Ascending aorta (tissue), 2 donors: ENCODE results near the gene MOB3B. TPM values are rescaled to one million over a fixed set of nuclear protein-coding genes. Genes with fewer than 3 reads are reported as not detected.

ENCODE experiments used
- DNase-seq, 2 donors: peaks; one replicate each; pipeline ENCODE4 v3.0.0-alpha.2; 2019; ENCODE audit warnings: low spot score in 2 of 2
- H3K27ac ChIP-seq, 2 donors: fragments of 200-600 bp; sonication (generic); one replicate each; pipeline ENCODE4 v1.5.1; 2016 to 2017; ENCODE audit warnings: mild to moderate bottlenecking in 1 of 2
- H3K27me3 ChIP-seq: fragments of 200-600 bp; sonication (generic); one replicate; pipeline ENCODE4 v1.5.1; 2017
- H3K36me3 ChIP-seq, 2 donors: fragments of 200-600 bp; sonication (generic); one replicate each; pipeline ENCODE4 v1.5.1; 2016
- H3K4me1 ChIP-seq, 2 donors: fragments of 200-600 bp; sonication (generic); one replicate each; pipeline ENCODE4 v1.5.1; 2016 to 2017; ENCODE audit warnings: mild to moderate bottlenecking in 1 of 2
- H3K4me3 ChIP-seq, 2 donors: fragments of 200-600 bp; sonication (generic); one replicate each; pipeline ENCODE4 v1.5.1; 2016 to 2017; ENCODE audit warnings: mild to moderate bottlenecking in 1 of 2
- H3K9me3 ChIP-seq, 2 donors: fragments of 200-600 bp; sonication (generic); one replicate each; pipeline ENCODE4 v1.5.1; 2016
- intact Hi-C: fragments of 100-400 bp; cut with DNase I; formaldehyde crosslinking; loops from one replicate; pipeline ENCODE4 v1.15.1; 2023
- total RNA-seq: library from RNA; depleted of rRNA; stranded (reverse); fragments of >200 nt; gene quantifications from one replicate; pipeline ENCODE4 v1.1.0, GENCODE V29; 2016
- TF ChIP-seq, protein P1 (sequence below), 3 experiments: fragments of 200-600 bp in 2 of 3; fragments of 450-650 bp in 1 of 3; sonication (generic) in 2 of 3; IDR thresholded peaks; one replicate each; pipeline ENCODE4 v1.5.1; 2016 to 2019; ENCODE audit warnings: antibody characterized with exemption in 3 of 3, mild to moderate bottlenecking in 1 of 3, moderate library complexity in 1 of 3

The MOB3B gene
- total RNA-seq, 1 donor from 2014 or later: 2.4 TPM

DNA sequence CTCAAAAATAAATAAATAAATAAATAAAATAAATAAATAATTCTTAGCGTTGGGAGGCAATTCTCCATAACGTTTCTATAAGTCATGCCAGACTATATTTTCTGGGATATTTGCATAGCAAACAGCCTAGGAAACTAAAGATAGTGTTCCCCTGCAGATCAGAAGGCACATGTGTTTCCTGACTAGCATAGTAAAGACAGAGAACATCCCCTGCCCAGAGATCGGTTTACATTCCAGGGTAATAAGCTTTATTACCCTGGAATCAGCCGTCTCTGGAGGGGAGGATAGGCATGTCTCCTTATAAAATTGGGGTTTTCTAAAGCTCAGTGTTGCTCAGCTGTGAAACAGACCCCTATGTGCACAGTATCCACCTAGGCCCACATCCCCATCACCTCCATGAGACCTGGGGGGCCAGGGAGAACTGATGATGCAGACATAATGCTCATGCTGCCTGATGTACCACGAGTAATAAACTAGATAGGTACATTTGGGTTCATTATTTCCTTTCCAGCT, 42.4 kb downstream of the MOB3B start:
- no peaks in the 10 kb centered on the region for H3K4me1 ChIP-seq
- no peaks in the 10 kb centered on the region for H3K9me3 ChIP-seq
- H3K36me3 ChIP-seq: no peaks in the 10 kb centered on the region
- DNase-seq: no peak
- TF ChIP-seq, protein P1, sequence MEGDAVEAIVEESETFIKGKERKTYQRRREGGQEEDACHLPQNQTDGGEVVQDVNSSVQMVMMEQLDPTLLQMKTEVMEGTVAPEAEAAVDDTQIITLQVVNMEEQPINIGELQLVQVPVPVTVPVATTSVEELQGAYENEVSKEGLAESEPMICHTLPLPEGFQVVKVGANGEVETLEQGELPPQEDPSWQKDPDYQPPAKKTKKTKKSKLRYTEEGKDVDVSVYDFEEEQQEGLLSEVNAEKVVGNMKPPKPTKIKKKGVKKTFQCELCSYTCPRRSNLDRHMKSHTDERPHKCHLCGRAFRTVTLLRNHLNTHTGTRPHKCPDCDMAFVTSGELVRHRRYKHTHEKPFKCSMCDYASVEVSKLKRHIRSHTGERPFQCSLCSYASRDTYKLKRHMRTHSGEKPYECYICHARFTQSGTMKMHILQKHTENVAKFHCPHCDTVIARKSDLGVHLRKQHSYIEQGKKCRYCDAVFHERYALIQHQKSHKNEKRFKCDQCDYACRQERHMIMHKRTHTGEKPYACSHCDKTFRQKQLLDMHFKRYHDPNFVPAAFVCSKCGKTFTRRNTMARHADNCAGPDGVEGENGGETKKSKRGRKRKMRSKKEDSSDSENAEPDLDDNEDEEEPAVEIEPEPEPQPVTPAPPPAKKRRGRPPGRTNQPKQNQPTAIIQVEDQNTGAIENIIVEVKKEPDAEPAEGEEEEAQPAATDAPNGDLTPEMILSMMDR (IDR thresholded peaks at IDR 0.05): no peak
- intact Hi-C loops: no loop called here
- no peak overlapping the region for H3K4me3 ChIP-seq
- H3K27me3 ChIP-seq: no peaks in the 10 kb centered on the region
- H3K27ac ChIP-seq: no peak overlapping the region

DNA sequence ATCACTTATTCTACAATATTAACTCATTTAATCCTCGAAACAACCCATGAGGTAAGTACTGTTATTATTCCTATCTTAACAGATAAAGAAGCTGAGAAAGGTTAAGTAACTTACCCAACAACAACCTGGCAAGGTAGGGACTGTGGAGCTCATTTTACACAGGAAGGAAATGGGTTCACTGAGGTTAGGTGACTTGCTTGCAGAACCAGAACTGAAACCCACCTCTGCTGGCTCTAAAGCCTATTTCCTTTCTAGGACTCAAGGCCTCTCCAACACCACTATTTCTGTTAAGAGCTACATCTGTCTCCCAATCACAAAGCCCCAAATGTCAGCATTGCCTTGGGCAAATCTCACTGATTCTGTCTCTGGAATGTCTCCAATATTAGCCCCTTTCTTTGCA, 44.5 kb downstream of the MOB3B start:
- no peaks in the 10 kb centered on the region for H3K36me3 ChIP-seq
- H3K4me3 ChIP-seq: no peak overlapping the region
- no peaks in the 10 kb centered on the region for H3K27me3 ChIP-seq
- no peak for DNase-seq
- no peaks in the 10 kb centered on the region for H3K9me3 ChIP-seq
- TF ChIP-seq, protein P1 (IDR thresholded peaks at IDR 0.05): no peak
- intact Hi-C loops: no loop called here
- no peak overlapping the region for H3K27ac ChIP-seq
- H3K4me1 ChIP-seq: no peaks in the 10 kb centered on the region

DNA sequence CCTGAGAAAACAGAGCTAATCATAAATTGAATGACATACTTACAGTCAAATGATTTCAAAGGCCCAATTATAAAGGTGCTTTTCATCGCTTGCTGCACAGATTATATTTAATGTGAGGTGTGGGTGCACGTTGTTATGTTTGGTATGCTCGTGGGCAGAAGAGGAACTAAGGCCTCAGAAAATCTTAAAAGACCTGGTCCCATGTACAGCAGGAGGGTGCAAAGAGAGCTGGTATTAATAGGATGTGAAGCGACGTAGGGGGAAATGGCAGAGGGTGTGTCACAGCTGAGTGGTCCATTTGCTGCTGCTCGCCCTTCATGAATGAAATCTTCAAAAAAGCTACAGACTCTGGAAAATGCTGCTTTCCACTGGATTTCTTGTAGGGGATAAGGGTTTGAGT, 46.0 kb downstream of the MOB3B start:
- DNase-seq: no peak
- Histone ChIP-seq H3K36me3 (no peaks in the 10 kb centered on the region), H3K4me1 (no peaks in the 10 kb centered on the region), H3K27me3 (no peaks in the 10 kb centered on the region), H3K27ac (no peak overlapping the region), H3K9me3 (no peaks in the 10 kb centered on the region), H3K4me3 (no peak overlapping the region)
- intact Hi-C loops: no loop called here
- TF ChIP-seq, protein P1 (IDR thresholded peaks at IDR 0.05): no peak

DNA sequence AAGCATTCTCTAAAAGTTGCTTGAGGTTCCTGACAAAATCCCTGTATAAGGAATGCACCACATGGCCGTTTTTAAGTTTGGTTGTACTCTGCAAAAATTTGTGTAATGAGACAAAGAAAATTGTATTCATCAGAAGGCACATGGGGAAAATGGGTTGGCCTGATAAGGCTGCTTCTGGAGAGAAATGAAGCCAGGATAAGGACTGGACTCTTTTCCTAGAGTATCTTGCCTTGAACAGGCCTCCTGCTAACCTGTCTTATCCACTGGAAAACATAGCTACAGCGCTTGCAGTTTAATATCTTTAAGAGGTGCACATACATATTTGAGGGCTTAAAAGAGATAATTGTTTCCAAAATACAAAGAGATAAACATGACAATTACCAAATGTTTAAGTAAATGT, 46.9 kb downstream of the MOB3B start:
- Histone ChIP-seq H3K4me1 (no peaks in the 10 kb centered on the region), H3K27me3 (no peaks in the 10 kb centered on the region), H3K27ac (no peak overlapping the region), H3K36me3 (no peaks in the 10 kb centered on the region), H3K9me3 (no peaks in the 10 kb centered on the region), H3K4me3 (no peak overlapping the region)
- TF ChIP-seq, protein P1 (IDR thresholded peaks at IDR 0.05): no peak
- DNase-seq: no peak
- intact Hi-C loops: no loop called here

DNA sequence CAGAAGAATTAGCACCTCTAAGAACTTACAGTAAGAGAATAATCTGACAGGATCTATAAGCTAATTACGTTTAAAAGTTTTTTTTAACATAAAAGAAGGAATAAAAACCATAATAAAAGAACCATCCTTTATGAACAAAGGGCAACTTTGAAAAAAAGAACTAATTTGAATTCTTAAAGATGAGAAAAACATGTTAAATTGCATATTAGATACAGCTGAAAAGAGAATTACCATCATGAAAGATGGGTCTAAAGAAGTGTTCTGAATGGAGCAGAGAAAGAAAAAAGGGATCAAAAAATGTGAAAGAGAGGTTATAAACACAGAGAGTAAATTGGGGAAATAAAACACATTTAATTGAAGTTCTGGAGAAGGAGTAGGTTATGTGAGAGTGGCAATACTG, 51.3 kb downstream of the MOB3B start:
- H3K27me3 ChIP-seq: no peaks in the 10 kb centered on the region
- H3K4me3 ChIP-seq: no peak overlapping the region
- intact Hi-C loops: no loop called here
- H3K36me3 ChIP-seq: no peaks in the 10 kb centered on the region
- TF ChIP-seq, protein P1 (IDR thresholded peaks at IDR 0.05): no peak
- no peak overlapping the region for H3K27ac ChIP-seq
- peaks cover under 1 to 3% of the 10 kb centered on the region in 2 donors for H3K4me1 ChIP-seq
- H3K9me3 ChIP-seq: no peaks in the 10 kb centered on the region
- no peak for DNase-seq
